ENCODE measurements around the gene EPB42. TPM values are rescaled to one million over a fixed set of nuclear protein-coding genes. Genes with fewer than 3 reads are reported as not detected.
"Not testable (repeated sequence)": the region's sequence is repeated elsewhere in the genome, so short reads cannot be mapped to it uniquely, and the experiment has no call there.

The EPB42 gene
- total and polyA plus RNA-seq, 4 experiments from 2014 or later = not detected

GRCh38 chr15:43229977-43230376 is 9.2 kb upstream of the EPB42 start:
- H3K27ac Mint-ChIP-seq = no peak overlapping the region
- POLR2A ChIA-PET (ENCODE audit: partially characterized antibody) = no interaction called here
- Histone ChIP-seq H3K4me3 (ENCODE audit: low read length in 2 of 2) (no peak overlapping the region), H3K36me3 (ENCODE audit: insufficient read depth, low read length) (no peaks in the 10 kb centered on the region), H3K4me1 (ENCODE audit: insufficient read depth, low read length) (no peaks in the 10 kb centered on the region), H3K27ac (ENCODE audit: low read depth, low read length) (no peak overlapping the region), H3K27me3 (ENCODE audit: insufficient read depth, low read length) (no peaks in the 10 kb centered on the region), H3K9me3 (ENCODE audit: control insufficient read depth in 1 of 2, low read length in 2 of 2) (no peaks in the 10 kb centered on the region)
- H3K4me1 Mint-ChIP-seq = peaks cover 0 to 8% (median 4%) of the 10 kb centered on the region in 4 donors
- no peaks in the 10 kb centered on the region for H3K9me3 Mint-ChIP-seq
- H3K4me3 Mint-ChIP-seq = no peak overlapping the region
- intact Hi-C loops (cut with micrococcal nuclease) = no loop called here
- peaks cover 3 to 11% of the 10 kb centered on the region in 2 donors for H3K27me3 Mint-ChIP-seq
- CTCF ChIA-PET (ENCODE audit: partially characterized antibody) = interaction anchor here (1.0 to 3.6 kb wide), 2 partner anchors 26 to 55 kb away, joined by 3 to 26 read pairs; no protein-coding TSS in a partner anchor
- DNase-seq = no peak
- H3K36me3 Mint-ChIP-seq = no peaks in the 10 kb centered on the region

GRCh38 chr15:43226436-43227305 is 5.9 kb upstream of the EPB42 start:
- no peaks in the 10 kb centered on the region for H3K36me3 Mint-ChIP-seq
- no peaks in the 10 kb centered on the region for H3K36me3 ChIP-seq (ENCODE audit: insufficient read depth, low read length)
- H3K4me1 Mint-ChIP-seq = peaks cover 0 to 8% (median 4%) of the 10 kb centered on the region in 4 donors
- H3K4me3 ChIP-seq (ENCODE audit: low read length in 2 of 2) = no peak overlapping the region
- DNase-seq = no peak
- intact Hi-C loops (cut with micrococcal nuclease) = no loop called here
- CTCF ChIA-PET (ENCODE audit: partially characterized antibody) = interaction anchor here (1.1 to 3.5 kb wide), 18 partner anchors 7 to 111 kb away, joined by 3 to 82 read pairs (median 4); no protein-coding TSS in a partner anchor
- peaks cover 3 to 10% of the 10 kb centered on the region in 2 donors for H3K27me3 Mint-ChIP-seq
- no peaks in the 10 kb centered on the region for H3K9me3 Mint-ChIP-seq
- no peaks in the 10 kb centered on the region for H3K9me3 ChIP-seq (ENCODE audit: control insufficient read depth in 1 of 2, low read length in 2 of 2)
- POLR2A ChIA-PET (ENCODE audit: partially characterized antibody) = no interaction called here
- no peak overlapping the region for H3K27ac Mint-ChIP-seq
- no peak overlapping the region for H3K27ac ChIP-seq (ENCODE audit: low read depth, low read length)
- H3K4me3 Mint-ChIP-seq = no peak overlapping the region
- no peaks in the 10 kb centered on the region for H3K4me1 ChIP-seq (ENCODE audit: insufficient read depth, low read length)
- H3K27me3 ChIP-seq (ENCODE audit: insufficient read depth, low read length) = no peaks in the 10 kb centered on the region

DNA sequence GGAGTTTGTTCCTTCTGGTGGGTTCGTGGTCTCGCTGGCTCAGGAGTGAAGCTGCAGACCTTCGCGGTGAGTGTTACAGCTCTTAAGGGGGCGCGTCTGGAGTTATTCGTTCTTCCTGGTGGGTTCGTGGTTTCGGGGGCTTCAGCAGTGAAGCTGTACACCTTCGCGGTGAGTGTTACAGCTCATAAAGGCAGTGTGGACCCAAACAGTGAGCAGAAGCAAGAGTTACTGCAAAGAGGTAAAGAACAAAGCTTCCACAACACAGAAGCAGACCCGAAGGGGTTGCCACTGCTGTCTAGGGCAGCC is 5.1 kb upstream of the EPB42 start:
- CTCF ChIA-PET (ENCODE audit: partially characterized antibody) = interaction anchor here (0.6 to 3.5 kb wide), 25 partner anchors 8 to 288 kb away, joined by 3 to 82 read pairs (median 4); partner anchors contain the start of gene LCMT2
- DNase-seq, H3K4me3 Mint-ChIP-seq: not testable (repeated sequence)

GRCh38 chr15:43225201-43225949 is 4.6 kb upstream of the EPB42 start:
- H3K27ac Mint-ChIP-seq = peak overlapping the region in 1 of 7 donors; percentile 43
- H3K27me3 Mint-ChIP-seq = peaks cover 4 to 10% of the 10 kb centered on the region in 2 donors
- ChIA-PET POLR2A (ENCODE audit: partially characterized antibody) (interaction anchor here (0.5 to 1.6 kb wide), 2 partner anchors 60 to 101 kb away, joined by 3 to 12 read pairs; no protein-coding TSS in a partner anchor), CTCF (ENCODE audit: partially characterized antibody) (interaction anchor here (0.6 to 3.5 kb wide), 25 partner anchors 8 to 995 kb away, joined by 3 to 82 read pairs (median 4); partner anchors contain the start of gene LCMT2)
- H3K27me3 ChIP-seq (ENCODE audit: insufficient read depth, low read length) = no peaks in the 10 kb centered on the region
- H3K4me1 ChIP-seq (ENCODE audit: insufficient read depth, low read length) = no peaks in the 10 kb centered on the region
- intact Hi-C loops (cut with micrococcal nuclease) = no loop called here
- no peaks in the 10 kb centered on the region for H3K36me3 Mint-ChIP-seq
- H3K4me1 Mint-ChIP-seq = peaks cover 0 to 8% (median 4%) of the 10 kb centered on the region in 4 donors
- peak; percentile 45 to 61 (median 52) for DNase-seq
- H3K36me3 ChIP-seq (ENCODE audit: insufficient read depth, low read length) = no peaks in the 10 kb centered on the region
- H3K9me3 ChIP-seq (ENCODE audit: control insufficient read depth in 1 of 2, low read length in 2 of 2) = no peaks in the 10 kb centered on the region
- no peak overlapping the region for H3K27ac ChIP-seq (ENCODE audit: low read depth, low read length)
- H3K4me3 ChIP-seq (ENCODE audit: low read length in 2 of 2) = no peak overlapping the region
- no peaks in the 10 kb centered on the region for H3K9me3 Mint-ChIP-seq
- H3K4me3 Mint-ChIP-seq = no peak overlapping the region

More for the DNA sequence above, 5.1 kb upstream of the EPB42 start:
- H3K9me3 ChIP-seq (ENCODE audit: control insufficient read depth in 1 of 2, low read length in 2 of 2); H3K36me3 Mint-ChIP-seq; H3K36me3 ChIP-seq (ENCODE audit: insufficient read depth, low read length); H3K4me1 ChIP-seq (ENCODE audit: insufficient read depth, low read length); H3K27me3 ChIP-seq (ENCODE audit: insufficient read depth, low read length); H3K27ac ChIP-seq (ENCODE audit: low read depth, low read length); intact Hi-C loops (cut with micrococcal nuclease); H3K4me1 Mint-ChIP-seq; H3K27ac Mint-ChIP-seq; H3K9me3 Mint-ChIP-seq; H3K4me3 ChIP-seq (ENCODE audit: low read length in 2 of 2): not testable (repeated sequence)
- H3K27me3 Mint-ChIP-seq = peaks cover 3 to 10% of the 10 kb centered on the region in 2 donors
- POLR2A ChIA-PET (ENCODE audit: partially characterized antibody) = interaction anchor here (1.6 kb wide), 1 partner anchor 60 kb away, joined by 12 read pairs; no protein-coding TSS in a partner anchor

DNA sequence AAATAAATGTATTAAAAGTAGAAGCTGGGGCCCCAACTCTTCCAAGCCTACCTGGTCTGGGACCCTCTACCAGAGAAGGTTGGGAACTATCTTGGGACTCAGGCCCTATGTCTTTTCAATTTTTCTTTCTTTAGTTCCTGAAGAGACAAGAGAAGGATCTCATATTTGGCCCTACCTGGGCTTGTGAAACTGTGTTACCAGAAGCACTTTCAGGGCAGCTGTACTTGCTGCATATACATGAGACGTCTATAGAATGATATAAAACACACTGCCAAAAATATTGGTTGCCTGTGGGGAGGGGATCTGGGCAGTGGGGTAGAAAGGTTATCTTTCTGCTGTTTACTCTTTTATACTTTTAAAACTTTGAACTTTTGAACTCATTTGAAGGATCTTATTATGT is 604 bp upstream of the EPB42 start:
- Mint-ChIP-seq H3K4me1 (peaks cover 0 to 8% (median 5%) of the 10 kb centered on the region in 4 donors), H3K9me3 (no peaks in the 10 kb centered on the region), H3K27ac (no peak overlapping the region), H3K4me3 (no peak overlapping the region), H3K27me3 (peaks cover 10 to 11% of the 10 kb centered on the region in 2 donors), H3K36me3 (no peaks in the 10 kb centered on the region)
- no peak overlapping the region for H3K4me3 ChIP-seq (ENCODE audit: low read length in 2 of 2)
- H3K27ac ChIP-seq (ENCODE audit: low read depth, low read length) = no peak overlapping the region
- H3K36me3 ChIP-seq (ENCODE audit: insufficient read depth, low read length) = no peaks in the 10 kb centered on the region
- H3K4me1 ChIP-seq (ENCODE audit: insufficient read depth, low read length) = no peaks in the 10 kb centered on the region
- H3K27me3 ChIP-seq (ENCODE audit: insufficient read depth, low read length) = no peaks in the 10 kb centered on the region
- no peaks in the 10 kb centered on the region for H3K9me3 ChIP-seq (ENCODE audit: control insufficient read depth in 1 of 2, low read length in 2 of 2)
- intact Hi-C loops (cut with micrococcal nuclease) = no loop called here
- ChIA-PET CTCF (ENCODE audit: partially characterized antibody) (interaction anchor here (0.7 kb wide), 2 partner anchors 1367 to 1371 kb away, joined by 3 to 6 read pairs; no protein-coding TSS in a partner anchor), POLR2A (ENCODE audit: partially characterized antibody) (no interaction called here)
- DNase-seq = no peak

DNA sequence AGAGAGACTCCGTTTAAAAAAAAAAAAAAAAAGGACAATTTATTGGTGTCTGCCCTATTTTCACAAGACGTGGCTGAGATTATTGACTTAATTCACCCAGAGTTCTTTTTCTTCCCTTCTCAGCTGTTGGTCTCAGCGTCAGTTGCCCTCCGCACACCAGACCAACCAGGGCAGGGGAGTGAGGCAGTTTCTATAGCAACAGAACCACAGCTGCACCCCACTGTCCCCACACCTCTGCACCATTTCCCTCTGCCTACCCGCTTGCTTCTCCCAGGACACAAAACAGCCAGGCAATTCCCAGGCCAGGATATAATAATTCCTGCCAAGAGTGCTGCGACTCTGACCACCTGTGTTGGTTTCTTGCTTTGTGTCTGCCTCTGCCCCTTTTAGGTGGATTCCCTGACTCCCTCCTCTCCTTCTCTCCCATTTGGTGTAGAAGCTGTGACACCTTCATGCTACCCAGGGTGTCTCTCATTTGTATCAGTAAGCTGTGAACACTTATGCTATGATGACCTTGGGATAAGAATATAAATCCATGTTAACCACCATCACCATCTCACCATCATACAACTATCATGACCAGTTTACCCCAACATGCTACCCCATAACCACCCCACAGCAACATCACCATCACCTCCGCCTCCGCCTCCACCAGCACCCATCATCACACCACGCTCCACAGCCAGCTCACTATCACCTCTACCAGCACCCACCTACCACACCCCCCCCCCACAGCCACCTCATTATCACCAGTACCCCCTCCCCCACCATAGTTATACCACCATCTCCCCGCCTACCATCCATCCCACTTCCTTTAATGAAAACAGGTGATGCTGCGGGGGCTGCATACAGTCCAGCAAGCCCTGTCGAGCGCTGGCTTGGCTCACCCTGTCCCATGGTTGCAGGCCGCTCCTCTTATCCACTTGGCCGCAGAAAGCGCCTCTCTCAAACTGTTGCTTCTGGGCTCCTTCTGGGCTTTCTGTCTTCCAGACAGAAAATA is 589 bp downstream of the EPB42 start:
- no peak for DNase-seq
- POLR2A ChIA-PET (ENCODE audit: partially characterized antibody) = no interaction called here
- H3K27me3 Mint-ChIP-seq = peaks cover 8 to 9% of the 10 kb centered on the region in 2 donors

More for the DNA sequence above, 589 bp downstream of the EPB42 start:
- Mint-ChIP-seq H3K27ac (peak overlapping the region in 1 of 7 donors; percentile 60), H3K4me3 (no peak overlapping the region), H3K4me1 (peaks cover 0 to 3% (median 0%) of the 10 kb centered on the region in 4 donors), H3K36me3 (no peaks in the 10 kb centered on the region), H3K9me3 (no peaks in the 10 kb centered on the region)
- intact Hi-C loops (cut with micrococcal nuclease) = no loop called here
- Histone ChIP-seq H3K4me1 (ENCODE audit: insufficient read depth, low read length) (no peaks in the 10 kb centered on the region), H3K4me3 (ENCODE audit: low read length in 2 of 2) (no peak overlapping the region), H3K36me3 (ENCODE audit: insufficient read depth, low read length) (no peaks in the 10 kb centered on the region), H3K27me3 (ENCODE audit: insufficient read depth, low read length) (no peaks in the 10 kb centered on the region), H3K27ac (ENCODE audit: low read depth, low read length) (no peak overlapping the region), H3K9me3 (ENCODE audit: control insufficient read depth in 1 of 2, low read length in 2 of 2) (no peaks in the 10 kb centered on the region)
- CTCF ChIA-PET (ENCODE audit: partially characterized antibody) = no interaction called here

All from CD4-positive, alpha-beta memory T cell (primary cell).